Stomach (tissue), 9 donors: Measurements from ENCODE around the gene CAMKK2. TPM values are rescaled to one million over a fixed set of nuclear protein-coding genes. Genes with fewer than 3 reads are reported as not detected.

Source experiments
- DNase-seq, 2 donors: peaks; one replicate each; pipeline versions ENCODE4 v3.0.0 to v3.0.0-alpha.2; 2013 to 2019
- H3K27ac ChIP-seq, 5 donors: fragments of 200-600 bp in 4 of 5; sonication (generic) in 4 of 5; one replicate each; pipeline ENCODE4 v1.5.1; 2013 to 2019; ENCODE audit warnings: mild to moderate bottlenecking in 1 of 5, moderate library complexity in 1 of 5
- H3K27me3 ChIP-seq, 3 donors: fragments of 200-600 bp; sonication (generic); one replicate each; pipeline ENCODE4 v1.5.1; 2017 to 2019; ENCODE audit warnings: mixed run types in 1 of 3
- H3K36me3 ChIP-seq, 4 donors: fragments of 200-600 bp; sonication (generic); 1 replicate in 3 of 4; 2 replicates in 1 of 4; pipeline ENCODE4 v1.5.1; 2016 to 2019
- H3K4me1 ChIP-seq, 4 donors: fragments of 200-600 bp; sonication (generic); one replicate each; pipeline ENCODE4 v1.5.1; 2016 to 2019
- H3K4me3 ChIP-seq, 4 donors: fragments of 200-600 bp; sonication (generic) in 3 of 4; one replicate each; pipeline ENCODE4 v1.5.1; 2016 to 2019; ENCODE audit warnings: mild to moderate bottlenecking in 1 of 4
- H3K9me3 ChIP-seq, 4 donors: fragments of 200-600 bp; sonication (generic); one replicate each; pipeline ENCODE4 v1.5.1; 2016 to 2019
- EP300 ChIP-seq: sonication (generic); formaldehyde crosslinking; IDR thresholded peaks from one replicate; pipeline ENCODE4 v1.6.1; 2017; ENCODE audit warnings: antibody characterized with exemption
- POLR2A ChIP-seq, 4 donors: fragments of 450-650 bp; IDR thresholded peaks; one replicate each; pipeline ENCODE4 v1.6.1; 2016; ENCODE audit warnings: antibody characterized with exemption in 4 of 4, control low read depth in 2 of 4, mild to moderate bottlenecking in 1 of 4, moderate library complexity in 1 of 4
- POLR2AphosphoS5 ChIP-seq, 3 donors: sonication (generic); formaldehyde crosslinking; IDR thresholded peaks; one replicate each; pipeline ENCODE4 v1.6.1; 2016; ENCODE audit warnings: antibody characterized with exemption in 3 of 3
- WGBS, 5 donors: extraction: QIAGEN DNeasy Blood & Tissue Kit in 3 of 5; methylation state at CpG; one replicate each; pipeline versions ENCODE4 v1.1.5 to v1.1.7; 2013 to 2018; 5-methylcytosine and 5-hydroxymethylcytosine counted together
- intact Hi-C: fragments of 100-400 bp; cut with DNase I; formaldehyde crosslinking; loops from one replicate; pipeline ENCODE4 v1.15.1; 2023; ENCODE audit warnings: low total_unique reads
- polyA plus RNA-seq, 3 donors: library from polyadenylated mRNA; stranded (reverse); fragments of 200-250 nt; gene quantifications; one replicate each; pipeline ENCODE4 v1.2.3, GENCODE V29; 2013
- total RNA-seq, 5 donors: library from RNA; depleted of rRNA; stranded (reverse); fragments of >200 nt; gene quantifications; one replicate each; pipeline versions ENCODE4 v1.1.0 to v1.2.3, GENCODE V29; 2014 to 2016
- TF ChIP-seq, protein P1 (sequence below), 7 experiments: fragments of 450-650 bp in 4 of 7; fragments of 200-600 bp in 3 of 7; sonication (generic) in 3 of 7; IDR thresholded peaks; one replicate each; pipeline ENCODE4 v1.5.1; 2016 to 2019; ENCODE audit warnings: antibody characterized with exemption in 7 of 7, control low read depth in 2 of 7, mild to moderate bottlenecking in 1 of 7
- donor health status: healthy with polysubstance abuse.
- donor health status: Bipolar disorder and iron deficiency.
- donor health status: healthy.

CAMKK2 gene
- total and polyA plus RNA-seq, 8 donors = 14.9 to 46.4 (median 21.7) TPM

DNA sequence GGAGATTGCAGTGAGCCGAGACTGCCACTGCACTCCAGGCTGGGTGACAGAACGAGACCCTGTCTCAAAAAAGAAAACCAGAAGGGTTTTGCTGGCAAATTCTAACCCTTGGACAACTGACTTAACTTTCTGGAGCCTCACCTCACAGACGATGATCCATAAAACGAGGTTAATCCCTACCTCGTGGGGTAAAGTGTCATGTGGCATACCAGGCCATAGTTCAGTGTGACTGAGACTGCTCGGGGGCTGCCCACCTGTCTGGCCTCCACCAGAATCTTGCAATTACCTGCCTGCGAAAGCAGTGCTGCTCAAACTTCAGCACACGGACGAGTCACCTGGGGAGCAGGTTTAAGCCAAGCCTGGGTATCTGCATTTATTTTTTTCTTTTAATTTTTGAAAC, 59.7 kb downstream of the CAMKK2 start:
- H3K36me3 ChIP-seq = peaks cover 8 to 77% (median 67%) of the 10 kb centered on the region in 4 donors
- no peaks in the 10 kb centered on the region for H3K27me3 ChIP-seq
- TF ChIP-seq POLR2AphosphoS5 (IDR thresholded peaks at IDR 0.05) = no peak
- TF ChIP-seq, protein P1, sequence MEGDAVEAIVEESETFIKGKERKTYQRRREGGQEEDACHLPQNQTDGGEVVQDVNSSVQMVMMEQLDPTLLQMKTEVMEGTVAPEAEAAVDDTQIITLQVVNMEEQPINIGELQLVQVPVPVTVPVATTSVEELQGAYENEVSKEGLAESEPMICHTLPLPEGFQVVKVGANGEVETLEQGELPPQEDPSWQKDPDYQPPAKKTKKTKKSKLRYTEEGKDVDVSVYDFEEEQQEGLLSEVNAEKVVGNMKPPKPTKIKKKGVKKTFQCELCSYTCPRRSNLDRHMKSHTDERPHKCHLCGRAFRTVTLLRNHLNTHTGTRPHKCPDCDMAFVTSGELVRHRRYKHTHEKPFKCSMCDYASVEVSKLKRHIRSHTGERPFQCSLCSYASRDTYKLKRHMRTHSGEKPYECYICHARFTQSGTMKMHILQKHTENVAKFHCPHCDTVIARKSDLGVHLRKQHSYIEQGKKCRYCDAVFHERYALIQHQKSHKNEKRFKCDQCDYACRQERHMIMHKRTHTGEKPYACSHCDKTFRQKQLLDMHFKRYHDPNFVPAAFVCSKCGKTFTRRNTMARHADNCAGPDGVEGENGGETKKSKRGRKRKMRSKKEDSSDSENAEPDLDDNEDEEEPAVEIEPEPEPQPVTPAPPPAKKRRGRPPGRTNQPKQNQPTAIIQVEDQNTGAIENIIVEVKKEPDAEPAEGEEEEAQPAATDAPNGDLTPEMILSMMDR (IDR thresholded peaks at IDR 0.05) = no peak
- TF ChIP-seq EP300 = no peak
- TF ChIP-seq POLR2A (IDR thresholded peaks at IDR 0.05) = no peak
- H3K4me3 ChIP-seq = no peak overlapping the region
- no peak overlapping the region for H3K27ac ChIP-seq
- 88 to 96% (median 93%) methylated on average over 9 of the region's 9 CpGs for WGBS, 5 donors
- peaks cover 23 to 50% (median 36%) of the 10 kb centered on the region in 4 donors for H3K4me1 ChIP-seq
- intact Hi-C loops = no loop called here
- H3K9me3 ChIP-seq = no peaks in the 10 kb centered on the region
- DNase-seq = no peak

DNA sequence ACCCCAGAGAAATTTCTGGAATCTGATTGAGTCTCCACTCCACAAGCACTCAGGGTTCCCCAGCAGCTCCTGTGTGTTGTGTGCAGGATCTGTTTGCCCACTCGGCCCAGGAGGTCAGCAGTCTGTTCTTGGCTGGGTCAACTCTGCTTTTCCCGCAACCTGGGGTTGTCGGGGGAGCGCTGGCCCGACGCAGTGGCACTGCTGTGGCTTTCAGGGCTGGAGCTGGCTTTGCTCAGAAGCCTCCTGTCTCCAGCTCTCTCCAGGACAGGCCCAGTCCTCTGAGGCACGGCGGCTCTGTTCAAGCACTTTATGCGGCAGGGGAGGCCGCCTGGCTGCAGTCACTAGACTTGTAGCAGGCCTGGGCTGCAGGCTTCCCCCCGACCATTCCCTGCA, 62.9 kb downstream of the CAMKK2 start:
- DNase-seq = no peak
- 86 to 89% (median 88%) methylated on average over 8 to 11 of the region's 11 CpGs for WGBS, 5 donors
- Histone ChIP-seq H3K4me1 (peaks cover 23 to 40% (median 26%) of the 10 kb centered on the region in 4 donors), H3K36me3 (peaks cover 11 to 84% (median 80%) of the 10 kb centered on the region in 4 donors), H3K9me3 (no peaks in the 10 kb centered on the region), H3K27ac (no peak overlapping the region), H3K4me3 (no peak overlapping the region), H3K27me3 (no peaks in the 10 kb centered on the region)
- intact Hi-C loops = no loop called here
- TF ChIP-seq EP300 (no peak), POLR2AphosphoS5 (IDR thresholded peaks at IDR 0.05) (no peak), POLR2A (IDR thresholded peaks at IDR 0.05) (no peak)
- TF ChIP-seq, protein P1 (IDR thresholded peaks at IDR 0.05) = no peak

DNA sequence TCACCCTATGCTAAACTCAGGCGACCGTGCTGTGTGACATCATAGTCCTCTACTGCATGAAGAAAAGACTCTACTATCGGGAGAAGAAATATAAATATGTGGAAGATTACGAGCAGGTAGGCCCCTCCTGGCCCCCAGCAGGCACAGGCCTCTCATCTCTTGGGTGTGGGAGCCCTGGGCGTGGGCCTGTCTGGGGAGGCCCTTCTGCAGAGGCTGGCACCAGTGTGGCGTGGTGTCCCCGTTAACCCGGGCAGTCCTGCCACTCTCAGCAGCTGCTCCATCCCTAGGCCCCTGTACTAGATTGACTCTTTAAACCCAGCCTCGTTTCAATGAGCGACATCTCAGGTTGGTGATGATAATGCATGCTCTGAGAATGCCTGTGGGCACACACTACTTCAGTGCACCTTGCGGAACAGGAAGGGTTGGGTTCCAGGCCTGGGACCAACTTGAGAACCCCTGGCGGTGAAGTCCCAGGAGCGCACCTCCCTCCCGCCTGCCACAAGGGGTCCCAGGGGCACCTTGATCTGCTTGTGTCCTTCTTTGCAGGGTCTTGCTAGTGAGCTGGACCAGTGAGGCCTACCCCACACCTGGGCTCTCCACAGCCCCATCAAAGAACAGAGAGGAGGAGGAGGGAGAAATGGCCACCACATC, 63.4 kb downstream of the CAMKK2 start:
- intact Hi-C loops = no loop called here
- Histone ChIP-seq H3K27me3 (no peaks in the 10 kb centered on the region), H3K4me3 (no peak overlapping the region), H3K9me3 (no peaks in the 10 kb centered on the region), H3K27ac (no peak overlapping the region), H3K4me1 (peaks cover 18 to 35% (median 22%) of the 10 kb centered on the region in 4 donors), H3K36me3 (peaks cover 12 to 84% (median 80%) of the 10 kb centered on the region in 4 donors)
- no peak for DNase-seq
- WGBS, 5 donors = 88 to 90% (median 89%) methylated on average over 10 to 14 of the region's 14 CpGs
- TF ChIP-seq, protein P1 (IDR thresholded peaks at IDR 0.05) = no peak
- TF ChIP-seq POLR2A (IDR thresholded peaks at IDR 0.05) (no peak), EP300 (no peak), POLR2AphosphoS5 (IDR thresholded peaks at IDR 0.05) (no peak)

DNA sequence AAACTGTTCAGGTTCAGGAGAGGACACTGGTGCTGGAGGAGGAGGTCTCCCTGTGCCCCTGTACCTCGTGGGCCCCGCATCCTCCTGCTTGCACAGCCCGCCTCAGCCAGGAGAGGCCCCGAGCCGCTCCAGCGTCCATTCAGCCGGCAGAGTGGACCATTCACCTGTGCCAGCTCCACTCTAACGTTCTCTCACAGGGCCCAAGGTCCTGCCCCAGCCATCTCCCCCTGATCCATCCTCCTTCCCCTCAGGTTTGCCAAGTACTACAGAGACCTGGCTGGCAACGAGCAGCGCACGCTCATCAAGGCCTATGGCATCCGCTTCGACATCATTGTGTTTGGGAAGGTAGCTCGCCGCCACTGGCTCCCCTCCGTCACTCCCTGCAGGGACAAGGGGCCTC, 64.3 kb downstream of the CAMKK2 start:
- TF ChIP-seq EP300 (no peak), POLR2A (IDR thresholded peaks at IDR 0.05) (no peak), POLR2AphosphoS5 (IDR thresholded peaks at IDR 0.05) (no peak)
- TF ChIP-seq, protein P1 (IDR thresholded peaks at IDR 0.05) = no peak
- no peak for DNase-seq
- H3K27ac ChIP-seq = no peak overlapping the region
- intact Hi-C loops = no loop called here
- 81 to 91% (median 86%) methylated on average over 16 of the region's 16 CpGs for WGBS, 5 donors
- peaks cover 13 to 31% (median 21%) of the 10 kb centered on the region in 4 donors for H3K4me1 ChIP-seq
- H3K9me3 ChIP-seq = no peaks in the 10 kb centered on the region
- peaks cover 12 to 75% (median 74%) of the 10 kb centered on the region in 4 donors for H3K36me3 ChIP-seq
- no peaks in the 10 kb centered on the region for H3K27me3 ChIP-seq
- no peak overlapping the region for H3K4me3 ChIP-seq
